ENCODE measurements around the gene KDELR3. TPM values are rescaled to one million over a fixed set of nuclear protein-coding genes. Genes with fewer than 3 reads are reported as not detected.

The KDELR3 gene
- total and polyA plus RNA-seq, 2 of the 8 experiments (the other 6 are each of a cell fraction or from before 2014, with no cell fraction given) = 7.9 to 13.0 TPM

GRCh38 chr22:38433871-38434270, 34.0 kb upstream of the KDELR3 start:
- H2AFZ ChIP-seq (ENCODE audit: low read length) = no peak overlapping the region
- H4K5ac ChIP-seq (ENCODE audit: insufficient read length, low read depth, low read length) = no peak overlapping the region
- H3K56ac ChIP-seq (replicated peaks; ENCODE audit: insufficient read length, low read depth, low read length) = no peak overlapping the region
- no peak overlapping the region for H3K23ac ChIP-seq (ENCODE audit: insufficient read length)
- no peak overlapping the region for H4K8ac ChIP-seq (ENCODE audit: extremely low read depth, insufficient read depth, low read length)
- H2BK12ac ChIP-seq (ENCODE audit: low read depth, low read length) = 0 out of 2 replicates have a peak overlapping the region, but pooled peaks have one; percentile 27
- H2BK20ac ChIP-seq (ENCODE audit: low read length) = no peak overlapping the region
- no peaks in the 10 kb centered on the region for H3K27me3 ChIP-seq (replicated peaks in 1 of 4; ENCODE audit: control insufficient read depth in 3 of 4, extremely low read depth in 1 of 4, insufficient read depth in 3 of 4, low read length in 3 of 4)
- no peak overlapping the region for H3K4me2 ChIP-seq (ENCODE audit: insufficient read depth in 1 of 2, low read depth in 2 of 2, low read length in 2 of 2)
- H3K79me1 ChIP-seq (ENCODE audit: low read depth, low read length) = no peaks in the 10 kb centered on the region; the same call in 1 of the 2 replicates
- H4K20me1 ChIP-seq (replicated peaks in 1 of 2; ENCODE audit: control insufficient read depth in 1 of 2, insufficient read depth in 2 of 2, low read length in 2 of 2) = no peaks in the 10 kb centered on the region
- H3K9me3 ChIP-seq (ENCODE audit: insufficient read depth in 2 of 2, low read depth in 1 of 2, low read length in 1 of 2) = no peaks in the 10 kb centered on the region
- no peak overlapping the region for H2BK120ac ChIP-seq (replicated peaks; ENCODE audit: low read depth, low read length)
- H3K36me3 ChIP-seq (ENCODE audit: control insufficient read depth in 2 of 4, insufficient read depth in 4 of 4, low read length in 3 of 4) = no peaks in the 10 kb centered on the region
- POLR2A ChIA-PET (ENCODE audit: partially characterized antibody) = interaction anchor here (0.9 to 1.9 kb wide), 7 partner anchors 26 to 83 kb away, joined by 3 to 5 read pairs (median 4); no protein-coding TSS in a partner anchor
- no peak overlapping the region for H2AK5ac ChIP-seq (ENCODE audit: low read depth, low read length)
- peaks cover 0 to 5% (median 0%) of the 10 kb centered on the region in 4 experiments; a peak in 4 of 7 replicates for H3K4me1 ChIP-seq (replicated peaks in 1 of 4; ENCODE audit: control insufficient read depth in 3 of 4, insufficient read depth in 4 of 4, low read length in 3 of 4)
- no peaks in the 10 kb centered on the region for H3K23me2 ChIP-seq (ENCODE audit: low read depth, low read length)
- H3K9ac ChIP-seq (replicated peaks in 1 of 4; ENCODE audit: extremely low read depth in 1 of 4, low read depth in 3 of 4, low read length in 3 of 4) = no peak overlapping the region
- H2BK15ac ChIP-seq (ENCODE audit: low read length) = no peak overlapping the region
- no peak for DNase-seq (ENCODE audit: low read depth in 1 of 2, low spot score in 2 of 2)
- H3K4me3 ChIP-seq (ENCODE audit: extremely low read depth in 1 of 4, insufficient read depth in 2 of 4, low read depth in 3 of 4, low read length in 4 of 4) = no peak overlapping the region
- no peak overlapping the region for H2BK5ac ChIP-seq (ENCODE audit: low read depth, low read length)
- no peak overlapping the region for H3K14ac ChIP-seq (ENCODE audit: insufficient read length)
- FAIRE-seq = no peak
- H3K79me2 ChIP-seq (ENCODE audit: control insufficient read depth in 1 of 2, insufficient read depth in 2 of 2, low read length in 2 of 2) = no peaks in the 10 kb centered on the region
- H3K18ac ChIP-seq (ENCODE audit: extremely low read depth, low read length) = peak overlapping the region; percentile 48; the same call in 1 of the 2 replicates
- no peak overlapping the region for H3K27ac ChIP-seq (ENCODE audit: low read depth, low read length)
- no peak overlapping the region for H3K4ac ChIP-seq (replicated peaks; ENCODE audit: insufficient read length, low read depth, low read length)
- WGBS, 2 experiments (ENCODE audit: extremely low coverage in 1 of 2, insufficient coverage in 1 of 2, insufficient read length in 1 of 2, insufficient replicate concordance in 2 of 2, low coverage in 1 of 2, low lambda C conversion rate in 2 of 2, missing lambda C conversion rate in 1 of 2) = 95% methylated on average over 8 of the region's 8 CpGs; no CpG with 5 or more reads in 1 of the 2 experiments
- H4K91ac ChIP-seq (replicated peaks; ENCODE audit: insufficient read length, low read length) = no peak overlapping the region
- CTCF ChIA-PET (ENCODE audit: partially characterized antibody) = interaction anchor here (1.0 to 7.9 kb wide), 13 partner anchors 10 to 172 kb away, joined by 3 to 78 read pairs (median 4); no protein-coding TSS in a partner anchor
- TF ChIP-seq CBX5 (IDR thresholded peaks at IDR 0.05; ENCODE audit: low read depth, low read length) (no peak), ASH2L (IDR thresholded peaks at IDR 0.05; ENCODE audit: low read length) (no peak), RBBP5 (IDR thresholded peaks at IDR 0.05; ENCODE audit: borderline replicate concordance, low read depth, low read length) (no peak), TCF12 (IDR thresholded peaks at IDR 0.05; ENCODE audit: low read depth, low read length) (no peak), SP1 (IDR thresholded peaks at IDR 0.05; ENCODE audit: low read depth, low read length) (no peak), FOSL1 (IDR thresholded peaks at IDR 0.05; ENCODE audit: insufficient read depth, low read depth, low read length) (no peak), CHD1 (IDR thresholded peaks at IDR 0.05; ENCODE audit: low read depth, low read length) (no peak), RNF2 (IDR thresholded peaks at IDR 0.05; ENCODE audit: borderline replicate concordance, low read depth, low read length, missing control alignments, poor library complexity, severe bottlenecking) (no peak), SP4 (IDR thresholded peaks at IDR 0.05; ENCODE audit: low read length) (no peak), EZH2 (IDR thresholded peaks at IDR 0.05; ENCODE audit: low read depth, low read length, severe bottlenecking) (no peak), SIX5 (IDR thresholded peaks at IDR 0.05; ENCODE audit: low read depth, low read length) (no peak), JUND (IDR thresholded peaks at IDR 0.05; ENCODE audit: low read length) (no peak), HDAC6 (IDR thresholded peaks at IDR 0.05; ENCODE audit: low read depth, low read length) (no peak), E2F6 (IDR thresholded peaks at IDR 0.05) (no peak)
